Measurements from ENCODE around the gene ZBTB8A. TPM values are rescaled to one million over a fixed set of nuclear protein-coding genes. Genes with fewer than 3 reads are reported as not detected.

ZBTB8A gene
- total RNA-seq, 6 experiments from 2014 or later, result 4.4 to 6.8 (median 5.6) TPM

- TF ChIP-seq, protein P1, sequence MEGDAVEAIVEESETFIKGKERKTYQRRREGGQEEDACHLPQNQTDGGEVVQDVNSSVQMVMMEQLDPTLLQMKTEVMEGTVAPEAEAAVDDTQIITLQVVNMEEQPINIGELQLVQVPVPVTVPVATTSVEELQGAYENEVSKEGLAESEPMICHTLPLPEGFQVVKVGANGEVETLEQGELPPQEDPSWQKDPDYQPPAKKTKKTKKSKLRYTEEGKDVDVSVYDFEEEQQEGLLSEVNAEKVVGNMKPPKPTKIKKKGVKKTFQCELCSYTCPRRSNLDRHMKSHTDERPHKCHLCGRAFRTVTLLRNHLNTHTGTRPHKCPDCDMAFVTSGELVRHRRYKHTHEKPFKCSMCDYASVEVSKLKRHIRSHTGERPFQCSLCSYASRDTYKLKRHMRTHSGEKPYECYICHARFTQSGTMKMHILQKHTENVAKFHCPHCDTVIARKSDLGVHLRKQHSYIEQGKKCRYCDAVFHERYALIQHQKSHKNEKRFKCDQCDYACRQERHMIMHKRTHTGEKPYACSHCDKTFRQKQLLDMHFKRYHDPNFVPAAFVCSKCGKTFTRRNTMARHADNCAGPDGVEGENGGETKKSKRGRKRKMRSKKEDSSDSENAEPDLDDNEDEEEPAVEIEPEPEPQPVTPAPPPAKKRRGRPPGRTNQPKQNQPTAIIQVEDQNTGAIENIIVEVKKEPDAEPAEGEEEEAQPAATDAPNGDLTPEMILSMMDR (IDR thresholded peaks at IDR 0.05), result no peak
- Mint-ChIP-seq H3K36me3 (ENCODE audit: low read depth) (no peaks in the 10 kb centered on the region), H3K4me3 (peak overlapping the region; percentile 66), H3K27ac (peak overlapping the region; percentile 48; the same call in 1 of the 2 replicates), H3K27me3 (ENCODE audit: insufficient read depth) (no peaks in the 10 kb centered on the region; the same call in 1 of the 2 replicates), H3K9me3 (no peaks in the 10 kb centered on the region), H3K4me1 (ENCODE audit: low read depth) (peaks cover 32% of the 10 kb centered on the region)
- DNase-seq, result no peak
These were observed 43.1 kb upstream of the ZBTB8A start for GRCh38 chr1:32496127-32496526.

DNA sequence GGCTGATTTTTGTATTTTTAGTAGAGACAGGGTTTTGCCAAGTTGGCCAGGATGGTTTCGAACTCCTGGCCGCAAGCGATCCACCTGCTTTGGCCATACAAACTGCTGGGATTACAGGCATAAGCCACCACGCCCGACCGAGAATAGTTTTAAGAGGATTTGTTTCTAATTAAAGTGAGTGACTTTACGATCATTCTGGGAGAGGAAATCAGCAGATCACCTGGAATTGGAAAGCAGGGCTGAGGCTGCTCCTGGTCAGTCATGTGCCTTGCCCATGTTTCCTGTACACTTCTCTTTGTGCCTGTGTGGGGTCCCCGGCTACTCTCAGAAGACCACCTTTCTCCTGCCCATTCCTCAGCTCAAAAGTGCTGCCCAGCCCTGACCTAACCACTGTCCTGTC lies 40.5 kb upstream of the ZBTB8A start:
- H3K9me3 Mint-ChIP-seq, result no peaks in the 10 kb centered on the region
- H3K4me1 Mint-ChIP-seq (ENCODE audit: low read depth), result peaks cover 29% of the 10 kb centered on the region
- no peak for DNase-seq
- H3K36me3 Mint-ChIP-seq (ENCODE audit: low read depth), result no peaks in the 10 kb centered on the region
- no peak overlapping the region for H3K4me3 Mint-ChIP-seq
- peaks cover 1% of the 10 kb centered on the region for H3K27me3 Mint-ChIP-seq (ENCODE audit: insufficient read depth)
- TF ChIP-seq, protein P1 (IDR thresholded peaks at IDR 0.05), result no peak
- no peak overlapping the region for H3K27ac Mint-ChIP-seq

- H3K9me3 Mint-ChIP-seq, result no peaks in the 10 kb centered on the region
These were observed 38.6 kb upstream of the ZBTB8A start for GRCh38 chr1:32500387-32501209.

DNA sequence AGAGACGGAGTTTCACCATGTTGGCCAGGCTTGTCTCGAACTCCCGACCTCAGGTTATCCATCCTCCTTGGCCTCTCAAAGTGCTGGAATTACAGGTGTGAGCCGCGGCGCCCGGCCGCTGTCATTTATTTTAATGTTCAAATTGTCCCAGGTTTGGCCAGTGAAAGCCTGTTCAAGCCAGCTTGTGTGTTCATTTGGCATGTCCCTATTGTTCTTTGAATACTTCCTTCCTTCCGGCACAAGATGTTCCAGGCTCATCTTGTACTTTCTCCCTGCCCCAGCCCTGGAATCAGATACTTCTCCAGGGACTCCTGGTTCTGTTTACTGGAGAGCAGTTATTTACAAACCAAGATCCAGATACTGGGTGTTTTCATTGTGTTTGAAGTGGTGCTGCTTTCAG lies 37.4 kb upstream of the ZBTB8A start:
- Mint-ChIP-seq H3K9me3 (no peaks in the 10 kb centered on the region), H3K27me3 (ENCODE audit: insufficient read depth) (peaks cover 1% of the 10 kb centered on the region), H3K27ac (no peak overlapping the region), H3K36me3 (ENCODE audit: low read depth) (no peaks in the 10 kb centered on the region), H3K4me1 (ENCODE audit: low read depth) (peaks cover 14% of the 10 kb centered on the region; the same call in 1 of the 2 replicates), H3K4me3 (no peak overlapping the region)
- TF ChIP-seq, protein P1 (IDR thresholded peaks at IDR 0.05), result no peak
- no peak for DNase-seq

More at GRCh38 chr1:32500387-32501209, 38.6 kb upstream of the ZBTB8A start:
- TF ChIP-seq, protein P1 (IDR thresholded peaks at IDR 0.05), result 0 out of 2 replicates have a peak, but pooled peaks have one; percentile 11
- no peaks in the 10 kb centered on the region for H3K36me3 Mint-ChIP-seq (ENCODE audit: low read depth)
- peaks cover 1% of the 10 kb centered on the region for H3K27me3 Mint-ChIP-seq (ENCODE audit: insufficient read depth)
- peak overlapping the region; percentile 86 for H3K4me3 Mint-ChIP-seq
- DNase-seq, result peak; percentile 21
- H3K27ac Mint-ChIP-seq, result peak overlapping the region; percentile 69
- H3K4me1 Mint-ChIP-seq (ENCODE audit: low read depth), result peaks cover 22% of the 10 kb centered on the region

DNA sequence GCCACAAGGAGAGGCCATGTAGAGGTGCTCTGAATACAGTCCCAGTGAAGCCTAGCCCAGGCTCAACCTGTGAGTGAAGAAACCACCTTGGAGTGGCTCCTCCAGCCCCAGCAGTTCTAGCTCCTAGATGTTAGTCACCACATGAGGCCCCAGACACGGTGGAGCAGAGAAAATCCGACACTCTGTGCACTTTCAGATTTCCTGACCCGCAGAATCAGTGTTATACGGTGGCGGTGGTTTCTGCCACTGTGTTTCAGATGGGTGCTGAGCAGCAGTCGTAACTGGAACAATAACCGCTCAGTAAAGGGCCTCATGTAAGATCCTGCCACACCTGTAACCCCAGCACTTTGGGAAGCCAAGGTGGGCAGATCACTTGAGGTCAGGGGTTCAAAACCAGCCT lies 36.1 kb upstream of the ZBTB8A start:
- no peaks in the 10 kb centered on the region for H3K9me3 Mint-ChIP-seq
- no peak for DNase-seq
- H3K36me3 Mint-ChIP-seq (ENCODE audit: low read depth), result no peaks in the 10 kb centered on the region
- TF ChIP-seq, protein P1 (IDR thresholded peaks at IDR 0.05), result no peak
- H3K4me3 Mint-ChIP-seq, result no peak overlapping the region
- H3K27me3 Mint-ChIP-seq (ENCODE audit: insufficient read depth), result peaks cover 7% of the 10 kb centered on the region
- peaks cover 14% of the 10 kb centered on the region; the same call in 1 of the 2 replicates for H3K4me1 Mint-ChIP-seq (ENCODE audit: low read depth)
- H3K27ac Mint-ChIP-seq, result no peak overlapping the region

All from HFFc6 (cell line).